Fibroblast of skin of abdomen (primary cell): ENCODE measurements around the gene RDH16.
"Not testable (repeated sequence)": the region's sequence is repeated elsewhere in the genome, so short reads cannot be mapped to it uniquely, and the experiment has no call there.

Source experiments
- DNase-seq: peaks from one replicate; pipeline ENCODE4 v3.0.0-alpha.2; 2013

Gene RDH16

GRCh38 chr12:56918139-56918538, 39.3 kb downstream of the RDH16 start:
- DNase-seq = not testable (repeated sequence)

DNA sequence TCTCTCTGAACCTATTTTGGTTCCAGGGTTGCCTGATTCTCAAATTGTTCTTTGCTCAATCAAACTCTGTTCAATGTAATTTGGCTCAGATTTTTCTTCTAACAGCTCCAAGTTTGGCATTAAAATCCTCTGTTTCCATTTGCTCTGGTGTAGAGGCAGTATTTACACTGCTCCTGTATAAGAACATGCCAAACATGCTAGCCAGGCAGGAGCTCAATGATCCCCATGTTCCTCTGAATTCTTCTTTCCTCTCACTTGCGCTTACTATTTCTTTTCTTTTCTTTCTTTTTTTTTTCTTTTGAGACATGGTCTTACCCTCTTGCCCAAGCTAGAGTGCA, 40.4 kb downstream of the RDH16 start:
- DNase-seq = no peak

GRCh38 chr12:56916296-56916995, 41.0 kb downstream of the RDH16 start:
- no peak for DNase-seq

GRCh38 chr12:56914724-56915123, 42.7 kb downstream of the RDH16 start:
- no peak for DNase-seq

GRCh38 chr12:56914256-56914655, 43.2 kb downstream of the RDH16 start:
- DNase-seq = no peak

DNA sequence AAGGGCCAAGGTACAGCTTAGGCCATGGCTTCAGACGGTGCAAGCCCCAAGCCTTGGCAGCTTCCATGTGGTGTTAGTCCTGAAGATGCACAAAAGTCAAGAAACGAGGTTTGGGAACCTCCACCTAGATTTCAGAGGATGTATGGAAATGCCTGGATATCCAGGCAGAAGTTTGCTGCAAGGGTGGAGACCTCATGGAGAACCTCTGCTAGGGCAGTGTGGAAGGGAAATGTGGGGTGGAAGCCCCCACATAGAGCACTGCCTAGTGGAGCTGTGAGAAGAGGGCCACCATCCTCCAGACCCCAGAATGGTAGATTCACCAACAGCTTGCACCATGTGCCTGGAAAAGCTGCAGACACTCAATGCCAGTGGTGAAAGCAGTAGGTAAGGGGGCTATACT, 48.0 kb downstream of the RDH16 start:
- DNase-seq = not testable (repeated sequence)

GRCh38 chr12:56908136-56908535, 49.3 kb downstream of the RDH16 start:
- no peak for DNase-seq

GRCh38 chr12:56905852-56906251, 51.6 kb downstream of the RDH16 start:
- DNase-seq = no peak

DNA sequence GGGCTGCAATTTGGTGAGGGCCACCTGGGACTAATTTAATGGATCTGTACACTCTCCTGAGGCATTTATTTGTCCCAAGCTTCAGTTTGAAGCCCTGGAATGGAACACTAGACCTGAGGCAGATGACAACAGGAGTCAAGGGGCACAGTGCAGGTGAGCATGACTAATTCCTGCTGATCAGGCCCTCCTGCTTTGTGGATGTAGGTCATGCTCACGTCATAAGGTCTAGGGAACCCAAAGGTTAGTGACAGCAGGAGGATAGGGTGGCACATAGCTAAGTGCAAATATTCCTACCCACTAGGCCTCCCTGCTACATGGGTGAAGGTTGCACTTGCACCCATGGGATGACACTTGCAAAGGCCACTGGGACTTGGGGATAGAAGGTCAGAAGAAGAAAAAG, 54.0 kb downstream of the RDH16 start:
- DNase-seq = no peak
